C1 segment of cervical spinal cord (tissue), 14 donors: ENCODE data around the gene NFE2L3.
"Not testable (repeated sequence)": the region's sequence is repeated elsewhere in the genome, so short reads cannot be mapped to it uniquely, and the experiment has no call there.

Experiments used
- DNase-seq, 14 donors: peaks; one replicate each; lab custom pipeline; 2025; lab: John Stamatoyannopoulos, UW

The NFE2L3 gene

DNA sequence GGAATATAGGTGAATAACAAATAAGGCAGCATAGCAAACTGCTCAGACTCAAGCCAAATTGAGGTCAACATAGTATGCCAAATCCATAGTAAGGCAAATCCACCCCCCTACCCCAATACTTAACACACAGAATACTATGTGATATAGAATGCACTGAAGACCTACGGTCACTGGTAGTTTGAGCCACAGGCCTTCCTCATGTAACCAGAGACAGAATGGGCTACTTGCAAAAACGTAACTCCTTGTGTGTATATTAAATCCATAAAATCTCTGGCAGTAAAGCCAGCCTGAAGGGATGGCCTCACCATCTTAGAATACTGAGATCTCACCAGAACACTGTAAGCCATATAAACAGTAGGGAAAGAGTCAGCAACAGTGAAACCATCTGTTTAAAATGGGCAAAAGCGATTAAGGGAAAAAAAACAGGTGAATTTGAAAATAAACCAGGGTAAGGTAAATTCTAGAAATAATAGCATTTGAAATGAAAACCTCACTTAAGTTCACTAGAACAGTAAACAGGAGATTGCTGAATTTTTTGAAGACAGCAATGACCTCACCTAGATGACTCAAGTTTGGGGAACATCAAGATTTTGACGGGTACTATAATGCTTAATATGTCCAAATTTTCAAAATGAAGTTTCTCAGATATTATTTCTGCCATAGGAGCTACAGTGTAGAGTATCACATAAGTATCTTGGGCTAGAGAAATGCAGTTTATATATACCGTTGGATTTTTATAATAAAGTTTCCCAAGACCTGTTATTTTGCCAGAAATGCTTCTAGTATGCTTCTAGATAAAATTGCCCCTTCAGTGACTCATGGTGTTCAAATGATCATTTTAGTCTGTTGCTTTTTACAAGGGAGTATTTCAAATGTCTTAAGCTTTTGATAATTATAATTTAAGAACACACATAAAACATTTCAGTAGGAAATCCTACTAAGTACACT lies 34.6 kb downstream of the NFE2L3 start:
- DNase-seq, result no peak

- DNase-seq, result no peak
Measured at GRCh38 chr7:26187380-26188205, 35.6 kb downstream of the NFE2L3 start.

DNA sequence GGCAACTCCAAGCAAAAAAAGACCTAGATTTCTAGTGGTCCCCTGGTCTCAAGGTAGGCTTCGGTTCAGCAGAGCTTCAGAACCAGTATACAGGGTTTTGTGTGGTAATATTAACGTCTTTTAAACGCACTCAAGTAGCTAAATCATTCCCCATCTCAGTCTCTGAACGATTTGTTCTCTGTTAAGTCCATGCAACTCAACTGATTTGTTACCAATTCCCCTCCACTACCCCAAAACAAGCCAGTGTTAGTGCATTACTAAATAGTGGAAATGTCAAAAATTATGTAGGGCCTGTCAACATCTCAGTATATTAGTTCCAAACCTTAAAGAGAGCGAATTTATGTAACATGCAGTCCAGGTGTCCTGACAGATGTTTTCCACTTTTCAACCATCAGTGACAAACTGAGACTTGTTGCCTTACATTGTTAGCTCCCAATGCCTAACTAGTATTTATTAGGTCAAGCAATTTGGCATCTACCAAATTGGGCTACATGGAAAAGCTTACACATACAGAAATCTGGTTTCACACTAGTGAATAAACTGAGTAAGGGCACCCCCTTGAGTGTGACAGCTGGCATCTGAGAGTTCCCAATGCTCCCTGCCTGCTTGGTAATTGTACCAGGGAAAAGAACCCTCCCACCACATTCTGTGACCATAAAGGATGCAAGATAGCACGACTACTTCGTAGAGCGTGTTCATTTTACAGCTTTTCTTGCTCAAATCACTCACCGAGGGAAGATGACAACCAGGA lies 36.4 kb downstream of the NFE2L3 start:
- DNase-seq, result peak in 1 of 14 donors; percentile 8

DNA sequence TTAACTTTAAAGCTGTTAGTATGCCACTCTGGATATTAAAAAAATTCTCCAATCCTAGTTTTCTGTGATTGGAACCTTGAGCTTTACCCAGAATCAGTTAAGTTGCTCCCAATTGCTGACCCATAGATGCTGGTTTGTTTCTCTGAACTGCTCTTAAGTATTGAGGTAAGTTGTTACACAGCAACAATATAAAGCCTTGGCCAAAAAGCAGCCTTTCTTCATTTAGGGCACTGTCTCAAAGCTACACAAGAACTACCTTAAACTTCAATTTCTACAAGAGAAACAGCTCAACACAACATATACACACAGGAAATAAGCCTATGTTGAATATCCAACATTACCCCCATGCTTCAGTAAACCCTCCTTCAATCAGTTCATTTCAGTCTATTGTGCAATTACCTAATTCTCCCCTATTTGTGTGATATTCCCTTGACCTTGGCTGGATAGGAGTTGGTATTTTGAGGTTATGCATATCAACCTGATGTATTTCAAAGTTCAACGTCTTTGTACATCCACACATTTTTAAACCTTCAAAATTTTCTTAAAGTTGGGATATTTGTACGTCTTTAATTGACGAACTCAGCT lies 37.1 kb downstream of the NFE2L3 start:
- no peak for DNase-seq

DNA sequence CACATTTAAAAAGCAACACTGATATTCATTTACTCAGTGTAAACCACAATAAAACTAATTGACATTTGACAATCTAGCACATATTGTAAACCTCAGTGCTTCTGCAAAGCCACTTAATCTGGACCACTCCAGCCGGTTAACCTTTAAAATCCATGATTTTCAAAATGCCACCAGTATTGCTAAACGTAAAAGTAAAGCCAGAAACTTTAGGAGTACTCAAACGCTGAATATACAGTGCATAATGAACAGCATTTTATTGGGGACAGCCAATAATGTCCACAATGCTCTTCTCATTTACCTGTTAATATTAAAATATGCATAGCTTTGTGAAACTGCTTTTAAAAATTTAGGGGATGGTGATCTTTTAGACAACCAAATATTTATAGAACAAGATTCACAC lies 37.7 kb downstream of the NFE2L3 start:
- DNase-seq, result no peak

DNA sequence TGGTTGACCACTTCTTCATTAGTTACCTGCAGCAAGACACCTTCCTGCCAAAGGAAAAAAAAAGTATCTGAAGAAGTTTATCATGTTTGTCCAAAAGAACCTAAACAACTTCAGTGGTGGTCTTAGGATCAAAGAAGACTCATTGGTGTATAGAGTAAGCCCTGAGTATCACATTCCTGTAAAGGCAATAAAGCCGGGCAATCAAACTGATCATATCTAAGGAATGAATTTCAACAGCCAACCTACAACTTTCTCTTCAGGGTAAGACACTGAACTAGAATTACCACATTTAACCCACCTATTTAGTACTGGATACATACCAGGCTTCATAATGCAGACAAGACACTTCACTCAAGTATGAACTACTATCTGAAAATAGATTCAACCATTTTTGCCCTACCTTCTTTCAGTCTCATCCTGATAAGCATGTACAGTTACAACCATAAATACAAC lies 38.4 kb downstream of the NFE2L3 start:
- DNase-seq, result no peak

GRCh38 chr7:26191233-26191973 lies 39.4 kb downstream of the NFE2L3 start:
- DNase-seq, result no peak

GRCh38 chr7:26191974-26192479 lies 40.0 kb downstream of the NFE2L3 start:
- DNase-seq, result no peak

DNA sequence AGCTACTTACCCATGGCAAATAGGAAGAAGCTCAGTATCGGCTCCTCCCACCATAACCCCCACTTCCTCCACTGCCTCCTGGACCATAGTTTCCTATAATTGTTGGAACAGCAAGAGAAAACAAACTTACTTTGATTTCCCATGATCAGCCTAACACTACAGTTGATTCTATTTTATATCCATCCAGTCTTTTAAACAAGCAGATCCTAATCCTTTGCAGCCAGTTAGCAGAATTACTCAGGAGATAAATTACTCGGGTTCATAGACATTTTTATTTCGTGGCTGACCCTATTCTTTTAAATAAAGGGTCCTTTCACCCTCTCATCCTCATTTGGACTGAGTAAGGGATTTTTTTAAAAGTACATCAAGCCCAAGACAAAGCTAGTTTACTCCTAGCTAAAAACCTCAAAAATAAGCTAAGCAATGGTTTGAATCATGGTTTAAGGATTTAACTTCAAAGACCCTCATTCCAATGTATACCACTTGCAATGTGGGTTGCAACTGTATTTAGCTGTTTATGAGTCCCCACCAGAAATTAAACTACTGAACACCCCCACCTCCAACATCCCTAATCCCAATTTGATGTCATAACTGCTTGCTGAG lies 40.6 kb downstream of the NFE2L3 start:
- DNase-seq, result no peak

DNA sequence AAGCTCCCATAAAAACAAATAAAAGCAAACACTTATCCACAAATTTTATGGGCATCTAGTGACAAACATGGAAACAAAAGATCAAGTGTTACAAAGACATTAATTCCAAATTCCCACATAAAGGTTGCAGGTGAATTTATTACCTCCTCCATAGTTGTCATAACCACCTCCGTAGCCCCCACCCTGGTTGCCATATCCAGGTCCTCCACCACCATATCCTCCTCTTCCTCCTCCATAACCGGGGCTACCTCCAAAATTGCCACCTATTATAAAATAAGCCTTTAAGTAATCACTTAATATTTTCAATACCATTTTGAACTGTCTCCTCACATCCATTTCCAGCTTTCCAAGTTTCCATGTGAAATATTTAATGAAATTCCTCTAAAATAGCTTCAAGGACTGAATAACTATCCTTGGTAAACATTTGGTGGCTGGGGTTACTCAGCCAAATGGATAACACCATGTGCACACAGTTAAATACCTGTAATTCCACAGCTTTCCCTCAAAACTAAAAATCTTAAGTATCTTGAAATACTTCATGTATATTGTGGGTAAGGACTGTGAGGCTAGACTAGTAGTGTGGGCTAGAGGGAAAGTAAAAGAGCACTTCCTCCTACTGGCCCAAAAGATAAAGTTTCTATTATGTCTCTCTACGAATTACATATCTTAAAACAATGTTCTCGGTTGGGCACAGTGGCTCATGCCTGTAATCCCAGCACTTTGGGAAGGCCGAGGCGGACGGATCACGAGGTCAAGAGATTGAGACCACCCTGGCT lies 41.6 kb downstream of the NFE2L3 start:
- DNase-seq, result no peak

- DNase-seq, result not testable (repeated sequence)
Measured at GRCh38 chr7:26194764-26195163, 42.8 kb downstream of the NFE2L3 start.

DNA sequence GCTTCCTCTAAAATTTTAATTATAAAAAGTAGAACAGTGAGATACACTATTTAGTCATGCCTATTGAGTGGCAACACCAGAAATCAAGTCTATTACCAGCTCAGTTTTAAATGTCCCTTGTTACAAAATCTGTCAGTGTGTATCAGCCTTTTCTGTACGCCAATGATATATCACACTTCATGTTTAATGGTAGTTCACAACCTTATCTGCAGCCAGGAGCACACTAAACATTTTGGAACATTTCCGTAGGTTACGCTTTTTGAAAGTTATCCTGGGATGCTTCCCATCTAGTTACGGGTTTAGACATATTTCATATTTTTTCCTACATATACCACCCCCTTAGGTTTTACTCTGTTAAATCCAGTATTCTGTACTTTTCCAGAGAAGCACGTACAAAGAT lies 43.2 kb downstream of the NFE2L3 start:
- DNase-seq, result no peak

GRCh38 chr7:26195867-26196657 lies 44.1 kb downstream of the NFE2L3 start:
- DNase-seq, result no peak

DNA sequence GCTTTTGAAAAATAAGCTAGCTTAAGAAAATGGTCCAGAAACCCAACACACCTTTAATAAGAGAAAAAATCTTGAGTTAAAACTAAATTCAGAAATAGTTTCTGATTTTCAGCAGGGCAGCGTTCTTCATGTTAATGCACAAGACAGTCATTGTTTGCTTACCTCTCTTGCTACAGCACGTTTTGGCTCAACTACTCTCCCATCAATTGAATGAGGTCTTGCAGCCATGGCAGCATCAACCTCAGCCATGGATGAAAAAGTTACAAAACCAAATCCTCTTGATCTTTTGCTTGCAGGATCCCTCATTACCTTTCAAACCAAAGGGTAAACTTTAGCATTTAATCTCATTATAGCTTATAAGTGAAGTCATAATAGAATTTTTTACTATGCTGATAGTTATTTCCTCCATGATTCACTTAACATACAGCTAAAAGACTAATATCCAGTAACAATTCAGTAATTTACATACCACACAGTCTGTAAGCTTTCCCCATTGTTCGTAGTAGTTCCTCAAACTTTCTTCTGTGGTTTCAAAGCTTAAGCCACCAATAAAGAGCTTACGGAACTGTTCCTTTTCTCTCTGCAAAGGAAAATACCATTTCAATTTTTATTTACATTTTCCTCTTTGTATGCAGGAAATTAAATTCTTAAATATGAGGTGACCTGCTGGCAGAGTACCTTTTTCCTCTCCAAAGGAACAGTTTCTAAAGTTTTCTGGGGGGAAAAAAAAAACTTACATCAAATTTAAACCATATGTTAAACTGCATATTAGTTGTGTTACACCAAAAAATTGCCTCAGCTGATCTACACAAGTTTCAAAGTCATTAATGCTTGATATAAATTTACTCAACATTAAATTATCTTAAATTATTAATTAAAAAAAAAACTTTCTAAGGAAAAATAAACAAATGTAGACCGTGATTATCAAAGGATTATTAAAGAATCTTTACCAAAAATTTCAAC lies 45.4 kb downstream of the NFE2L3 start:
- no peak for DNase-seq

GRCh38 chr7:26198133-26198780 lies 46.3 kb downstream of the NFE2L3 start:
- DNase-seq, result no peak

DNA sequence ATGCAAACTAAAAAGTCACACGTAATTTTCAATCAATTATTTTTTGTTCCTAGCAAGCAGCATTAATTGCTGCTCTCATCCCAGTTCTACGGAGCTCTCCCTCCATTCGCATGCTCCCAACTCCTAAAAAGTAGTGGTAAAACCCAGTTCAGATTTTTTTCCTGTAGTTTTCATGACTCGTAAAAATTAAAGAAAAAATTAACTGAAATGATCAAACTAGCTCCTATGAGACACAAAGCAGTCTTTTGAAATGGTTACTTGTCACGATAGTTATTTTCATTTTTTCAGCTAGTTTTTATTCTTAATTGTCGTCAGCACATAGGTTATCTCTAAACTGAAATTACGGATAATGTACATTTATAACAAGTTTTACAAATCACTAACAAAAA lies 46.8 kb downstream of the NFE2L3 start:
- DNase-seq, result no peak
